HG03159 (cell line): ENCODE data around the gene TGM1.
A peak's percentile ranks its signal among the peaks of the same experiment; 100 is the strongest.

Source experiments
- ATAC-seq: cut with Tn5 transposase; IDR thresholded peaks from one replicate; pipeline ENCODE4 v1.9.1; 2021; ENCODE audit warnings: mild to moderate bottlenecking, moderate library complexity; ENCODE audit not compliant: unreplicated experiment

Gene TGM1

GRCh38 chr14:24292118-24292807 lies 29.3 kb upstream of the TGM1 start:
- ATAC-seq: no peak

- no peak for ATAC-seq
Observed at GRCh38 chr14:24291446-24292117, 28.6 kb upstream of the TGM1 start.

- no peak for ATAC-seq
Observed at GRCh38 chr14:24290746-24291145, 27.8 kb upstream of the TGM1 start.

- ATAC-seq: no peak
Observed at GRCh38 chr14:24289649-24290280, 26.8 kb upstream of the TGM1 start.

- ATAC-seq: no peak
Observed at GRCh38 chr14:24286996-24287395, 24.0 kb upstream of the TGM1 start.

- no peak for ATAC-seq
Observed at GRCh38 chr14:24285351-24285750, 22.4 kb upstream of the TGM1 start.

- no peak for ATAC-seq
Observed at GRCh38 chr14:24284501-24285035, 21.6 kb upstream of the TGM1 start.

- ATAC-seq: no peak
Observed at GRCh38 chr14:24283796-24284460, 21.0 kb upstream of the TGM1 start.

- ATAC-seq: no peak
Observed at GRCh38 chr14:24282736-24283135, 19.8 kb upstream of the TGM1 start.

- ATAC-seq: no peak
Observed at GRCh38 chr14:24281636-24282035, 18.7 kb upstream of the TGM1 start.

- ATAC-seq: no peak
Observed at GRCh38 chr14:24280797-24281460, 18.0 kb upstream of the TGM1 start.

- ATAC-seq: no peak
Observed at GRCh38 chr14:24279301-24280186, 16.6 kb upstream of the TGM1 start.

GRCh38 chr14:24278424-24278823 lies 15.4 kb upstream of the TGM1 start:
- no peak for ATAC-seq

GRCh38 chr14:24277606-24278321 lies 14.8 kb upstream of the TGM1 start:
- no peak for ATAC-seq

GRCh38 chr14:24277071-24277470 lies 14.1 kb upstream of the TGM1 start:
- no peak for ATAC-seq

GRCh38 chr14:24274101-24274543 lies 11.1 kb upstream of the TGM1 start:
- ATAC-seq: peak; percentile 37

GRCh38 chr14:24273422-24273998 lies 10.5 kb upstream of the TGM1 start:
- no peak for ATAC-seq

- ATAC-seq: no peak
Observed at GRCh38 chr14:24272467-24272866, 9.5 kb upstream of the TGM1 start.

GRCh38 chr14:24271834-24272263 lies 8.9 kb upstream of the TGM1 start:
- no peak for ATAC-seq
